ENCODE data around the gene HDAC4. TPM values are rescaled to one million over a fixed set of nuclear protein-coding genes. Genes with fewer than 3 reads are reported as not detected.

Gene HDAC4
- total and polyA plus RNA-seq, 7 donors, result 7.9 to 329 (median 129) TPM

- Histone ChIP-seq H3K27me3 (ENCODE audit: insufficient read depth in 3 of 3, low read length in 2 of 3) (no peaks in the 10 kb centered on the region), H3K4me3 (peak overlapping the region; percentile 15), H3K36me3 (ENCODE audit: insufficient read depth in 1 of 2, low read depth in 1 of 2) (peaks cover 0 to 8% of the 10 kb centered on the region in 2 donors), H3K9me3 (no peaks in the 10 kb centered on the region), H3K27ac (peak overlapping the region; percentile 97), H3K4me1 (peaks cover 96% of the 10 kb centered on the region)
- no peak for TF ChIP-seq CTCF (IDR thresholded peaks at IDR 0.05)
- no peak for ATAC-seq
- WGBS, 3 donors, result 57 to 81% (median 69%) methylated on average over 5 of the region's 5 CpGs
- no peak for DNase-seq
- intact Hi-C loops (cut with DNase I), result no loop called here
Observed at GRCh38 chr2:239287461-239287860, 113.4 kb downstream of the HDAC4 start.

GRCh38 chr2:239286901-239287300, 113.9 kb downstream of the HDAC4 start:
- Histone ChIP-seq H3K27me3 (ENCODE audit: insufficient read depth in 3 of 3, low read length in 2 of 3) (no peaks in the 10 kb centered on the region), H3K36me3 (ENCODE audit: insufficient read depth in 1 of 2, low read depth in 1 of 2) (peaks cover 0 to 8% of the 10 kb centered on the region in 2 donors), H3K4me3 (peak overlapping the region; percentile 15), H3K27ac (peak overlapping the region; percentile 97), H3K9me3 (no peaks in the 10 kb centered on the region), H3K4me1 (peaks cover 90% of the 10 kb centered on the region)
- TF ChIP-seq CTCF (IDR thresholded peaks at IDR 0.05), result no peak
- ATAC-seq (peak; percentile 13 to 79 (median 71)), DNase-seq (peak; percentile 63 to 79)
- WGBS, 3 donors, result 46 to 59% (median 51%) methylated on average over 10 of the region's 10 CpGs
- intact Hi-C loops (cut with DNase I), result no loop called here

GRCh38 chr2:239285932-239286230, 114.9 kb downstream of the HDAC4 start:
- 89 to 93% (median 92%) methylated on average over 3 of the region's 3 CpGs for WGBS, 3 donors
- H3K4me3 ChIP-seq, result no peak overlapping the region
- intact Hi-C loops (cut with DNase I), result no loop called here
- H3K9me3 ChIP-seq, result no peaks in the 10 kb centered on the region
- H3K27me3 ChIP-seq (ENCODE audit: insufficient read depth in 3 of 3, low read length in 2 of 3), result no peaks in the 10 kb centered on the region
- peaks cover 0 to 8% of the 10 kb centered on the region in 2 donors for H3K36me3 ChIP-seq (ENCODE audit: insufficient read depth in 1 of 2, low read depth in 1 of 2)
- no peak for ATAC-seq
- TF ChIP-seq CTCF (IDR thresholded peaks at IDR 0.05), result no peak
- DNase-seq, result no peak
- peak overlapping the region; percentile 97 for H3K27ac ChIP-seq
- H3K4me1 ChIP-seq, result peaks cover 80% of the 10 kb centered on the region

GRCh38 chr2:239285071-239285931, 115.5 kb downstream of the HDAC4 start:
- DNase-seq (peak in 1 of 2 donors; percentile 53), ATAC-seq (no peak)
- intact Hi-C loops (cut with DNase I), result no loop called here
- no peaks in the 10 kb centered on the region for H3K9me3 ChIP-seq
- H3K4me3 ChIP-seq, result peak overlapping the region; percentile 51
- 27 to 53% (median 45%) methylated on average over 26 of the region's 26 CpGs for WGBS, 3 donors
- H3K27ac ChIP-seq, result peak overlapping the region; percentile 97
- H3K36me3 ChIP-seq (ENCODE audit: insufficient read depth in 1 of 2, low read depth in 1 of 2), result peaks cover 0 to 8% of the 10 kb centered on the region in 2 donors
- H3K4me1 ChIP-seq, result peaks cover 77% of the 10 kb centered on the region
- no peaks in the 10 kb centered on the region for H3K27me3 ChIP-seq (ENCODE audit: insufficient read depth in 3 of 3, low read length in 2 of 3)
- no peak for TF ChIP-seq CTCF (IDR thresholded peaks at IDR 0.05)

Measured in psoas muscle (tissue), 8 donors.